A549 treated with DMSO at 1 μM for 4 hours (cell line): ENCODE measurements around the gene ZNF420. TPM values are rescaled to one million over a fixed set of nuclear protein-coding genes. Genes with fewer than 3 reads are reported as not detected.

ENCODE experiments used
- total RNA-seq: library from RNA; stranded (reverse); fragments of 200-300 nt; extraction: Qiagen RNA extraction; gene quantifications from 5 replicates; pipeline ENCODE4 v1.2.3, GENCODE V29; 2022; ENCODE audit warnings: low read depth

Gene ZNF420
- 3.9 to 6.2 TPM (median 5.2 TPM) in 5 replicates for total RNA-seq

GRCh38 chr19:37077934-37078716 lies at the start of gene ZNF420:
TSS of gene ZNF420 (plus strand) at chr19:37078433. CDS start at chr19:37089119, 10,686 bp downstream.

GRCh38 chr19:37172368-37173366 lies 94.4 kb downstream of the ZNF420 start, which contains the start of gene ZNF585A:
TSS of gene ZNF585A (minus strand) at chr19:37172695. CDS start at chr19:37169910, 2,785 bp downstream.

Other genes starting within 250 kb of the ZNF420 start
- gene ZNF790, start 240.0 kb upstream of the ZNF420 start, total RNA-seq = 0.22 to 0.30 TPM (median 0.28 TPM) in 5 replicates
- gene ZNF345, start 227.6 kb upstream of the ZNF420 start, total RNA-seq = 0.07 to 0.49 TPM (median 0.08 TPM) in 5 replicates
- gene ZNF829, start 162.1 kb upstream of the ZNF420 start, total RNA-seq = 0.45 to 0.53 TPM (median 0.50 TPM) in 5 replicates
- gene ZNF568, start 162.1 kb upstream of the ZNF420 start, total RNA-seq = 0.68 to 1.4 TPM (median 1.0 TPM) in 5 replicates
- 5.6 to 8.4 TPM (median 7.2 TPM) in 5 replicates for gene ZNF585A, start 94.3 kb downstream of the ZNF420 start, total RNA-seq
- gene ZNF585B, start 132.1 kb downstream of the ZNF420 start, total RNA-seq = 2.5 to 4.9 TPM (median 3.3 TPM) in 5 replicates
- gene ZNF383, start 139.8 kb downstream of the ZNF420 start, total RNA-seq = 6.9 to 8.6 TPM (median 7.6 TPM) in 5 replicates